H1 (cell line): ENCODE data around the gene SNED1. TPM values are rescaled to one million over a fixed set of nuclear protein-coding genes. Genes with fewer than 3 reads are reported as not detected.

Experiments
- ASH2L ChIP-seq: fragments of 200-600, 300-600 bp; sonication (generic); IDR thresholded peaks from one replicate; pipeline ENCODE4 v1.7.1; 2017; ENCODE audit warnings: low read length
- CEBPB ChIP-seq: IDR thresholded peaks from 2 replicates; pipeline ENCODE4 v1.6.1; 2012; ENCODE audit warnings: low read depth, low read length
- EGR1 ChIP-seq: IDR thresholded peaks from 2 replicates; pipeline ENCODE4 v1.6.1; 2011; ENCODE audit warnings: low read depth, low read length, borderline replicate concordance
- EP300 ChIP-seq, 2 experiments: IDR thresholded peaks; 1 replicate in 1 of 2; 2 replicates in 1 of 2; pipeline ENCODE4 v1.6.1; 2011 to 2012; ENCODE audit warnings: low read depth in 2 of 2, low read length in 2 of 2, mild to moderate bottlenecking in 2 of 2, borderline replicate concordance in 1 of 2, inconsistent platforms in 1 of 2, moderate library complexity in 1 of 2
- EZH2 ChIP-seq: fragments of 200-600 bp; sonication (generic); IDR thresholded peaks from 2 replicates; pipeline ENCODE4 v1.7.1; 2012; ENCODE audit warnings: low read depth, mild to moderate bottlenecking, moderate library complexity, low read length, inconsistent platforms; ENCODE audit not compliant: severe bottlenecking
- JUND ChIP-seq: IDR thresholded peaks from 2 replicates; pipeline ENCODE4 v1.6.1; 2011; ENCODE audit warnings: mild to moderate bottlenecking, improper control_type of control experiment, low read length
- KDM4A ChIP-seq: IDR thresholded peaks from one replicate; pipeline ENCODE4 v1.7.1; 2012; ENCODE audit warnings: low read depth, mild to moderate bottlenecking, moderate library complexity, low read length, inconsistent platforms; ENCODE audit not compliant: severe bottlenecking
- NANOG ChIP-seq: IDR thresholded peaks from 2 replicates; pipeline ENCODE4 v1.6.1; 2011; ENCODE audit warnings: low read length, low read depth, mild to moderate bottlenecking, inconsistent platforms; ENCODE audit not compliant: insufficient read depth, poor library complexity, severe bottlenecking
- NRF1 ChIP-seq: IDR thresholded peaks from 2 replicates; pipeline ENCODE4 v1.6.1; 2011; ENCODE audit warnings: mild to moderate bottlenecking, low read depth, low read length, improper control_type of control experiment
- POLR2A ChIP-seq, 2 experiments: IDR thresholded peaks; 1 replicate in 1 of 2; 2 replicates in 1 of 2; pipeline ENCODE4 v1.6.1; 2011; ENCODE audit warnings: low read depth in 2 of 2, low read length in 2 of 2, mild to moderate bottlenecking in 2 of 2; ENCODE audit errors: control extremely low read depth in 1 of 2
- POLR2AphosphoS5 ChIP-seq: IDR thresholded peaks from 2 replicates; pipeline ENCODE4 v1.6.1; 2011; ENCODE audit warnings: low read depth, low read length
- POU5F1 ChIP-seq: IDR thresholded peaks from 2 replicates; pipeline ENCODE4 v1.6.1; 2011; ENCODE audit warnings: low read depth, mild to moderate bottlenecking, low read length, moderate library complexity
- RBBP5 ChIP-seq: IDR thresholded peaks from 2 replicates; pipeline ENCODE4 v1.7.1; 2012; ENCODE audit warnings: low read depth, mild to moderate bottlenecking, inconsistent platforms, low read length, moderate library complexity, borderline replicate concordance
- RFX5 ChIP-seq: IDR thresholded peaks from 2 replicates; pipeline ENCODE4 v1.6.1; 2011; ENCODE audit warnings: low read depth, low read length, improper control_type of control experiment, borderline replicate concordance
- SP1 ChIP-seq: IDR thresholded peaks from 2 replicates; pipeline ENCODE4 v1.6.1; 2011; ENCODE audit warnings: low read depth, low read length
- SP2 ChIP-seq: IDR thresholded peaks from 2 replicates; pipeline ENCODE4 v1.6.1; 2012; ENCODE audit warnings: mild to moderate bottlenecking, low read length, inconsistent platforms
- SUZ12 ChIP-seq: fragments of 200-600 bp; sonication (generic); IDR thresholded peaks from 2 replicates; pipeline ENCODE4 v1.6.1; 2012; ENCODE audit warnings: mild to moderate bottlenecking, inconsistent platforms, low read length, moderate library complexity, mixed read lengths
- TAF1 ChIP-seq: IDR thresholded peaks from 2 replicates; pipeline ENCODE4 v1.6.1; 2011; ENCODE audit warnings: mild to moderate bottlenecking, low read depth, low read length
- TBP ChIP-seq: IDR thresholded peaks from 2 replicates; pipeline ENCODE4 v1.6.1; 2011; ENCODE audit warnings: low read depth, low read length, improper control_type of control experiment
- polyA plus RNA-seq, 7 experiments: library from polyadenylated mRNA; depleted of rRNA in 3 of 7; stranded (reverse) in 5 of 7; unstranded in 2 of 7; fragments of >200 nt in 5 of 7; fragments of 200-250 nt in 2 of 7; gene quantifications; 1 replicate in 5 of 7; 2 replicates in 1 of 7; 4 replicates in 1 of 7; pipeline versions ENCODE4 v1.2.1 to v1.2.3, GENCODE V29; 2011 to 2013; ENCODE audit warnings: missing spikeins in 2 of 7, mixed read lengths in 2 of 7
- total RNA-seq: library from RNA; stranded (reverse); fragmentation: NEBNext Ultra II Directional; extraction: Animal tissue kit (Norgen Biotek cat#: 25700); gene quantifications from 2 replicates; pipeline ENCODE4 v1.2.1, GENCODE V29; 2021
- TF ChIP-seq, protein P1 (sequence below), 3 experiments: IDR thresholded peaks; 1 replicate in 2 of 3; 2 replicates in 1 of 3; pipeline versions ENCODE4 v1.5.1 to v1.6.1; 2011; ENCODE audit warnings: low read length in 3 of 3, mild to moderate bottlenecking in 3 of 3, inconsistent platforms in 2 of 3, low read depth in 1 of 3, moderate library complexity in 1 of 3; ENCODE audit not compliant: insufficient read depth in 1 of 3; ENCODE audit errors: control extremely low read depth in 1 of 3
- TF ChIP-seq, protein P2 (sequence below): IDR thresholded peaks from 2 replicates; pipeline ENCODE4 v1.6.1; 2011; ENCODE audit warnings: low read length, improper control_type of control experiment
- TF ChIP-seq, protein P3 (sequence below): IDR thresholded peaks from 2 replicates; pipeline ENCODE4 v1.6.1; 2011; ENCODE audit warnings: low read depth, mild to moderate bottlenecking, low read length; ENCODE audit not compliant: insufficient read depth

SNED1 gene
- total and polyA plus RNA-seq, 2 of the 8 experiments (the other 6 are each of a cell fraction or from before 2014, with no cell fraction given): 1.9 TPM

DNA sequence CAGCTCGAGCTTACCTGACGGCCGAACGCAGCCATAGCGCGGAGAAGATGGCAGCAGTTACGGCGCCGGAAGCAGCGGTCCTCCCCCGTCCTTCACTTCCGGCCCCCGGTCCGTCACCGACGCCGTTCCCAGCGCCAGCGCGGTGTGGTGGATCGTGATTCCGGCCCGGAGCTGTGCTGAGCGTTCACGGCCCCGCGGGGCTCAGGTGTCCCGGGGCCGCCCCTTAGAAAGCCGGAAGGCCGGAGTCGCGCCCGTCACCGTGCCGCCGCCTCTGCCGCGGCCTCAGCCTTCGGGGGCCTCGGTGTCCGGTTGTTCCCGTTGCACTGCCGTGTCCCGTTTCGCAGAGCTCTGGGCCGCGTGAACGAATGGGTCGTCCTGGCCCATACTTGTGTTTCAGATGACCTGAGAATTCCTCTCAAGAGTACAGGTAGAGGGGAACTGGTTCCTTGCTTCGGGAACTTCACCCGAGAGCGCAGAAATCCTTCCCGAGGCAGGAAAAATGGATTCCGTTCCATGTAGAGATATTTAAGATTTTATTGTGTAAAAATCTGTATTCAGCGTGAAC lies 103.9 kb downstream of the SNED1 start, which contains the start of gene MTERF4 (continued):
- peak; percentile 48; the same call in 1 of the 2 replicates for TF ChIP-seq JUND
- TF ChIP-seq ASH2L: peak; percentile 86
- TF ChIP-seq SP2: no peak
- peak; percentile 42 for TF ChIP-seq NANOG
- TF ChIP-seq KDM4A: no peak
- peak; percentile 86 for TF ChIP-seq TBP
- TF ChIP-seq CEBPB: no peak
- no peak for TF ChIP-seq SUZ12
- TF ChIP-seq SP1: no peak
- TF ChIP-seq TAF1: peak; percentile 91
- no peak for TF ChIP-seq POU5F1
- TF ChIP-seq, protein P1, sequence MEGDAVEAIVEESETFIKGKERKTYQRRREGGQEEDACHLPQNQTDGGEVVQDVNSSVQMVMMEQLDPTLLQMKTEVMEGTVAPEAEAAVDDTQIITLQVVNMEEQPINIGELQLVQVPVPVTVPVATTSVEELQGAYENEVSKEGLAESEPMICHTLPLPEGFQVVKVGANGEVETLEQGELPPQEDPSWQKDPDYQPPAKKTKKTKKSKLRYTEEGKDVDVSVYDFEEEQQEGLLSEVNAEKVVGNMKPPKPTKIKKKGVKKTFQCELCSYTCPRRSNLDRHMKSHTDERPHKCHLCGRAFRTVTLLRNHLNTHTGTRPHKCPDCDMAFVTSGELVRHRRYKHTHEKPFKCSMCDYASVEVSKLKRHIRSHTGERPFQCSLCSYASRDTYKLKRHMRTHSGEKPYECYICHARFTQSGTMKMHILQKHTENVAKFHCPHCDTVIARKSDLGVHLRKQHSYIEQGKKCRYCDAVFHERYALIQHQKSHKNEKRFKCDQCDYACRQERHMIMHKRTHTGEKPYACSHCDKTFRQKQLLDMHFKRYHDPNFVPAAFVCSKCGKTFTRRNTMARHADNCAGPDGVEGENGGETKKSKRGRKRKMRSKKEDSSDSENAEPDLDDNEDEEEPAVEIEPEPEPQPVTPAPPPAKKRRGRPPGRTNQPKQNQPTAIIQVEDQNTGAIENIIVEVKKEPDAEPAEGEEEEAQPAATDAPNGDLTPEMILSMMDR (IDR thresholded peaks at IDR 0.05; ENCODE audit: control extremely low read depth in 1 of 3, insufficient read depth in 1 of 3, low read depth in 1 of 3, low read length in 3 of 3): peak in 1 of 3 experiments; percentile 0; a peak in 1 of 4 replicates
- TF ChIP-seq NRF1: no peak
- TF ChIP-seq EZH2: no peak
- peak; percentile 7 to 49; a peak in 2 of 3 replicates for TF ChIP-seq EP300 (IDR thresholded peaks at IDR 0.05; ENCODE audit: borderline replicate concordance in 1 of 2, low read depth in 2 of 2, low read length in 2 of 2)
- TF ChIP-seq RFX5: no peak
- no peak for TF ChIP-seq EGR1
- TF ChIP-seq, protein P2, sequence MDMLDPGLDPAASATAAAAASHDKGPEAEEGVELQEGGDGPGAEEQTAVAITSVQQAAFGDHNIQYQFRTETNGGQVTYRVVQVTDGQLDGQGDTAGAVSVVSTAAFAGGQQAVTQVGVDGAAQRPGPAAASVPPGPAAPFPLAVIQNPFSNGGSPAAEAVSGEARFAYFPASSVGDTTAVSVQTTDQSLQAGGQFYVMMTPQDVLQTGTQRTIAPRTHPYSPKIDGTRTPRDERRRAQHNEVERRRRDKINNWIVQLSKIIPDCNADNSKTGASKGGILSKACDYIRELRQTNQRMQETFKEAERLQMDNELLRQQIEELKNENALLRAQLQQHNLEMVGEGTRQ: no peak
- TF ChIP-seq POLR2AphosphoS5: peak; percentile 85
- TF ChIP-seq, protein P3, sequence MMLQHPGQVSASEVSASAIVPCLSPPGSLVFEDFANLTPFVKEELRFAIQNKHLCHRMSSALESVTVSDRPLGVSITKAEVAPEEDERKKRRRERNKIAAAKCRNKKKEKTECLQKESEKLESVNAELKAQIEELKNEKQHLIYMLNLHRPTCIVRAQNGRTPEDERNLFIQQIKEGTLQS: no peak
- TF ChIP-seq POLR2A (IDR thresholded peaks at IDR 0.05; ENCODE audit: control extremely low read depth in 1 of 2, low read depth in 2 of 2, low read length in 2 of 2): peak; percentile 66 to 79
- peak; percentile 85; the same call in 1 of the 2 replicates for TF ChIP-seq RBBP5
